SK-N-MC (cell line): Measurements from ENCODE around the gene SEC61B.

ENCODE experiments used
- EZH2 ChIP-seq: fragments of 200-600 bp; sonication (generic); IDR thresholded peaks from one replicate; pipeline ENCODE4 v1.6.1; 2017; ENCODE audit warnings: antibody characterized with exemption
- FOXP2 ChIP-seq: optimal IDR thresholded peaks from 2 replicates; pipeline ENCODE3; 2011; ENCODE audit warnings: mild to moderate bottlenecking, moderate library complexity; ENCODE audit not compliant: insufficient read depth; ENCODE audit errors: extremely low read length, control extremely low read depth
- POLR2AphosphoS5 ChIP-seq: IDR thresholded peaks from 2 replicates; pipeline ENCODE4 v1.6.1; 2012; ENCODE audit warnings: mild to moderate bottlenecking, low read depth, low read length, borderline replicate concordance

- no peak for TF ChIP-seq EZH2
- no peak for TF ChIP-seq POLR2AphosphoS5
- TF ChIP-seq FOXP2, result no peak
Observed at GRCh38 chr9:99199938-99200539, 22.0 kb upstream of the SEC61B start.
